GM21825 (cell line): ENCODE results near the gene ZCCHC2.

Source experiments
- ATAC-seq: cut with Tn5 transposase; IDR thresholded peaks from one replicate; pipeline ENCODE4 v1.9.1; 2021; ENCODE audit warnings: mild to moderate bottlenecking, moderate library complexity; ENCODE audit not compliant: unreplicated experiment

The ZCCHC2 gene

GRCh38 chr18:62522504-62523254 is at the start of gene ZCCHC2:
Gene ZCCHC2, plus strand, starts transcription at chr18:62523025. Its CDS starts 400 bp downstream, at chr18:62523425.
- ATAC-seq: peak; percentile 72

- no peak for ATAC-seq
Observed at GRCh38 chr18:62479574-62479973, 43.3 kb upstream of the ZCCHC2 start.

GRCh38 chr18:62480927-62481326 is 41.9 kb upstream of the ZCCHC2 start:
- ATAC-seq: no peak

- no peak for ATAC-seq
Observed at GRCh38 chr18:62484941-62485340, 37.9 kb upstream of the ZCCHC2 start.

GRCh38 chr18:62485684-62486083 is 37.1 kb upstream of the ZCCHC2 start:
- no peak for ATAC-seq

GRCh38 chr18:62486290-62486964 is 36.4 kb upstream of the ZCCHC2 start:
- no peak for ATAC-seq

GRCh38 chr18:62487161-62487560 is 35.7 kb upstream of the ZCCHC2 start:
- ATAC-seq: no peak

GRCh38 chr18:62490967-62491695 is 31.7 kb upstream of the ZCCHC2 start:
- ATAC-seq: no peak

GRCh38 chr18:62493033-62493862 is 29.6 kb upstream of the ZCCHC2 start:
- no peak for ATAC-seq

DNA sequence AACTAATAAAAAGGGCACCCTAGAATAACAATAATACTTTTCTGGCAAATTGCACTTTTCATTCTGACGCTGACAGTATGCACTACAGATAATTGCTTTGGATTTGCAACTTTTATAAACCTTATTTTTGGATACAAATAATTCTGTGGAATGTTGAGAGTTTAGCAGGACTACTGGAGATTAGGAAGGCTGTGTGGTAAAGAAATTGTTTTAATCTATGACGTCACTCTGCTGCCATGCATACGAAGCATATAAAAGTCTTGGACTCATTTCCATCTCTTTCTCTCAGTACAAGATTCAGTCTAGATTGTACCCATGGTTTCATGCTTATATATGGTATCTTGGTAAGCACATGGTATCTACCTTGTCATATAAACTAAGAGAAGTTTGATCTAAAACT is 28.1 kb upstream of the ZCCHC2 start:
- ATAC-seq: no peak

DNA sequence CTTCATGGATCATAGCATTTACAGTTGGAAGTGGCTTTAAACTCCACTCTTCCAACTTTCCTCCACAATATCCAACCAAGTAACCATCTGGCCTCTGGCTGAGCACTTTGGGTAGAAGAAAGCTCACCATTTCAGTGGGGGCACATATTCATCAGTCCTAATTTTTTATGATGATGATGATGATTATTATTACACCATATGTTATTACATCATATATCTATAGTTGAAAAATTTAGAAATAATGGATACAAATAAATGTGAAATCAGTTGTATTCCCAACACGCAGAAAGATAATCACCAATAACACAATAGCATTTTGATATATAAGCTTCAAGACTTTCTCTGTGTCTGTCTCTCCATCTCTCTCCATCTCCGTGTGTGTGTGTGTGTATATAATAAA is 26.6 kb upstream of the ZCCHC2 start:
- no peak for ATAC-seq

DNA sequence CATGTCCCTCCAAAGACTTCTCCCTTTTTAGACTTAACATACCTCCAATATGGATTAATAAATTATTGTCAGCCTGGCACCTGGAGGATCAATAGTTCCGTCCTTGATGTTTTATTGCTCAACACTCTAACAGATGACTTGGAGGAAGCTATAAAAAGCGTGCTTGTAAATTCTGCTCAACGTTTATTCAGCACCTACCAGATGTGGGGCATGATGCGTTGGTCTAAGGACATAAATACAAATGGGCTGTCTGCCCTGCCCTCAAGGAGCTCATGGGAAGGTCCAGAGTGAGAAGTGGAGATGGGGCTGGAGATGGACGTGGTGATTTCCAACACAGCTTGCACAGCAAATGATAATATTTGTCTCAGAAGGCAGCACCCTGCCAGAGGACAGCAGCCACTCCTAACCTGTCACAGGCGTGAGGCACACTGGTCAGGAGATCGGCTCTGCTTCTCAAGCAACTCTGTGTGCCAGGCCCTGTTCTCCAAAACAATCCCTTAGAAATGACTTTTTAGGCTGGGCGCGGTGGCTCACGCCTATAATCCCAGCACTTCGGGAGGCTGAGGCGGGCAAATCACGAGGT is 25.5 kb upstream of the ZCCHC2 start:
- ATAC-seq: no peak

- ATAC-seq: no peak
Observed at GRCh38 chr18:62498616-62499262, 24.1 kb upstream of the ZCCHC2 start.

- no peak for ATAC-seq
Observed at GRCh38 chr18:62499263-62499650, 23.6 kb upstream of the ZCCHC2 start.

DNA sequence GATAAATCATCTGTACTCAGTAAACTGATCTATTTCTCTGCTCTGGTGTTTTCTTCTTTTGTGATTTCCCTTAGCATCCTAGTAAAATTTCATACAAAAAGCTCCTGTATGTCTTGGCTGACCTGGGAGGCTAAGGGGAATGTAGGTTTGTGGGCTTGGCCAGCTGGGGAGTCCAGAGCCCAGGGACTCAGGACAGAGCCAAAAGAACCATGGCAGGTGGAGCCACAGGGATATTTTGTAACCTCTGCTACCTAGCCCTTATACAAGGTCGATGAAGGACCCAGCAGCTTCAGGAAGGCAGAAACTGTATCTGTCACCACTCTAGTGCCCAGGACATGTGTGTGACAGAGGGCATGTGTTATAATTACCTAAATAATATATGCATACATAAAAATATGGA is 22.7 kb upstream of the ZCCHC2 start:
- ATAC-seq: no peak

- ATAC-seq: no peak
Observed at GRCh38 chr18:62500966-62501591, 21.7 kb upstream of the ZCCHC2 start.

DNA sequence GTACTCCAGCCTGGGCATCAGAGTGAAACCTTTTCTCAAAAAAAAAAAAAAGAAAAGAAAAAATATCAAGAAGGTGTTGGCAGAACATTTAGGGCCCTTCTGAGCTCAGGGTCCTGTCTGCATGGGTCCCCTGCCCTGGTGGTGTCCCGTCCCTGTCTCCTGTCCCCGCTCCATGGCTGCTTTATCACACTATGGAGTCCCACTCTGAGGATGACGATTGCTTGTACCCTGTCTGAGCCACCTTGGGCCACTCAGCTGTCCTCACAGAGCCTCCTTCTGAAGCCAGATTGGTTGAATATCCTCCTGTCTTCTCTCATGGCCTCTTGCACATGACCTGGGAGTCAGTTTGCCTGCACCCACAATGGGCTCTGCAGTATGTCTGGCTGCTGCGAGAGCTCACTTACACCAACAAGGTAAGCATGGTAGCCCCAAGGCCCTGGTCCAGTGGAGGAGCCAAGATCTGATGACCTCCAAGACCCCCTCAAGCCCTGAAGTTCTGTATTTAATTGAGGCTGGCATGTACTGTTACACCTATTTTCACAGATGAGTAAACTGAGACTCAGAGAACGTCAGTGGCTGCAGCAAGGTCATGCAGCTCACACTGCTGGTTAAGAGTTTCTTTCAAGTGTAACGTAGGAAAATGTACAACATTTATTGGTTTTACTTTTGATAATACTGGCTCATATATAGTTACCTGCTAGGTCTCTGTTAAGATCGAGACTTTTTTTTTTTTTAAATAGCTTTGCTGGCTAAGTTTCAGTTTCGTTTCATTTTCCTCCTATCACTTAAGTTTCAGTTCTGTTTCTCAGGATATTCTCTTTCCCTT is 16.9 kb upstream of the ZCCHC2 start:
- peak; percentile 88 for ATAC-seq

GRCh38 chr18:62506495-62507143 is 16.2 kb upstream of the ZCCHC2 start:
- no peak for ATAC-seq
